Omental fat pad (tissue), 4 donors: ENCODE data around the gene PDE1C. TPM values are rescaled to one million over a fixed set of nuclear protein-coding genes. Genes with fewer than 3 reads are reported as not detected.
"Not testable (repeated sequence)": the region's sequence is repeated elsewhere in the genome, so short reads cannot be mapped to it uniquely, and the experiment has no call there.

Experiments
- ATAC-seq: fragments of 150-250 bp; one replicate; pipeline ENCODE4 v1.9.1; 2016; ENCODE audit warnings: mild to moderate bottlenecking, moderate library complexity; ENCODE audit not compliant: low FRiP score
- DNase-seq: peaks from one replicate; pipeline ENCODE4 v3.0.0-alpha.2; 2019; ENCODE audit warnings: low spot score
- total RNA-seq, 4 donors: library from RNA; depleted of rRNA; stranded (reverse); fragments of >200 nt; gene quantifications; one replicate each; pipeline ENCODE4 v1.1.0, GENCODE V29; 2016
- TF ChIP-seq, protein P1 (sequence below), 3 donors: fragments of 450-650 bp; IDR thresholded peaks; one replicate each; pipeline ENCODE4 v1.5.1; 2016 to 2017; ENCODE audit warnings: antibody characterized with exemption in 3 of 3, mild to moderate bottlenecking in 3 of 3, moderate library complexity in 2 of 3

Gene PDE1C
- total RNA-seq, 4 donors from 2014 or later = 2.6 to 20.6 (median 4.3) TPM

DNA sequence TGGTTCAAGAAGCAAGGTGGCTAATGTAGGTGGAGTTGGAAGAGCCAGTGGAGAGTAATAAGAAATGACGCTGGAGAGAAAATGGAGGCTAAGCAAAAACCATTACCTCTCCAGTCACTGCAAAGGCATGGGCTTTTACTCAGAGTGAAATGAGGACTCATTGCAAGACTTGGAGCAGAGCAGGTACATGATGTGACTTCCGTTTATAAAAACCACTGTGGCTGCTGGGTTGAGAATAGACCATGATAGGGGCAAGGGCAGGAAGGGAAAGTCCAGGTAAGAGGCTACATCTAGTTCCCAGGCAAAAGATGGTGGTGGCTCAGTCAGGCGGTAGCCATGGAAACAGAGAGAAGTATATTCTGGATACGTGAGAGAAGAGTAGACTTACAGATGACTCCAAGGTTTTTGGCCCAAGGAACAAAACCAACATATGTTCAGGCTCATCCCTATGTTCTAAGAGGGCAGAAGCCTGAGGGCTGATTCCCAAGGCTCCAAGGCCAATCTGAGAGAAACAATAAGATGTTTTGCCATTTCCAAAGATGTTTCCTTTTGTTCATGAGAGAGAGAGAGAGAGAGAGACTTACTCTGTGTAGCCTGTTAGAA lies 21.5 kb upstream of the PDE1C start:
- TF ChIP-seq, protein P1, sequence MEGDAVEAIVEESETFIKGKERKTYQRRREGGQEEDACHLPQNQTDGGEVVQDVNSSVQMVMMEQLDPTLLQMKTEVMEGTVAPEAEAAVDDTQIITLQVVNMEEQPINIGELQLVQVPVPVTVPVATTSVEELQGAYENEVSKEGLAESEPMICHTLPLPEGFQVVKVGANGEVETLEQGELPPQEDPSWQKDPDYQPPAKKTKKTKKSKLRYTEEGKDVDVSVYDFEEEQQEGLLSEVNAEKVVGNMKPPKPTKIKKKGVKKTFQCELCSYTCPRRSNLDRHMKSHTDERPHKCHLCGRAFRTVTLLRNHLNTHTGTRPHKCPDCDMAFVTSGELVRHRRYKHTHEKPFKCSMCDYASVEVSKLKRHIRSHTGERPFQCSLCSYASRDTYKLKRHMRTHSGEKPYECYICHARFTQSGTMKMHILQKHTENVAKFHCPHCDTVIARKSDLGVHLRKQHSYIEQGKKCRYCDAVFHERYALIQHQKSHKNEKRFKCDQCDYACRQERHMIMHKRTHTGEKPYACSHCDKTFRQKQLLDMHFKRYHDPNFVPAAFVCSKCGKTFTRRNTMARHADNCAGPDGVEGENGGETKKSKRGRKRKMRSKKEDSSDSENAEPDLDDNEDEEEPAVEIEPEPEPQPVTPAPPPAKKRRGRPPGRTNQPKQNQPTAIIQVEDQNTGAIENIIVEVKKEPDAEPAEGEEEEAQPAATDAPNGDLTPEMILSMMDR (IDR thresholded peaks at IDR 0.05) = no peak
- no peak for DNase-seq
- no peak for ATAC-seq

DNA sequence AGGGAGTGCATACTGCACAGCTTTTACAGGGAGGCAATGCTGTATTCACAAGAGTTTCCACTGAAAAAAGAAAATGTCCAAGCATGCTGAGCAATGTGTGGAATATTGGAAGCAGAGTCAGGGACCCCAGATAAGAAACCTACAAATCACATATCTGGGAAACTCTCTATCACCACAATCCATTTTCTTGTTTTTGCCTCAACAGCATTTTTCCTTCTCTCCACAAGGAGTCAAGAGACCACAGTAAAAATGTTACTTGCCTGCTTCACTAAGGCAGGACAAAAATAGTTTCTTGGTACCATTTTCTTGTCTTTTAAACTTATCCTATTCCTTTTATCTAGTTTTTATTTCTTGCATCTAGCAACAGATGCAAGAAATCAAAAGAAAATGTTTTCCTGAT lies 19.5 kb upstream of the PDE1C start:
- ATAC-seq (no peak), DNase-seq (no peak)
- TF ChIP-seq, protein P1 (IDR thresholded peaks at IDR 0.05) = no peak

DNA sequence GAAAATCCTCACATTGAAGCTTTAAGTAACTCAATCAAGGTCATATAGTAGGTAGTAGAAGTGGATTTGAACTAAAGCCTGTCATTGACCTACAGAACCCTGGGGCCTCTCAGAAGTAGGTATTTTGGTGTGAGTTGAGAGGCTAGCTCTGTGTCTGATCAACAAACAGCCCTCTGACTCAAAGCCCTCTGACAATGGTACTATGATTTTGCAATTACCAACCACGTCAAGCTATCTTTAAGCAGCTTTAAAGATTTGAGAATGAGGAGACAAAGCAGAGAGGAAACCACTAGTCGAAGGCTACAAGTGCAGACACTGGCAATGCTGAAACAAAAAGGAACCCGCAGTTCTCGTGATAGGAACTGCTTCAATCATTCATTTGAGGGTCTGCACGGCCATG lies 19.0 kb upstream of the PDE1C start:
- TF ChIP-seq, protein P1 (IDR thresholded peaks at IDR 0.05) = no peak
- ATAC-seq (no peak), DNase-seq (no peak)

DNA sequence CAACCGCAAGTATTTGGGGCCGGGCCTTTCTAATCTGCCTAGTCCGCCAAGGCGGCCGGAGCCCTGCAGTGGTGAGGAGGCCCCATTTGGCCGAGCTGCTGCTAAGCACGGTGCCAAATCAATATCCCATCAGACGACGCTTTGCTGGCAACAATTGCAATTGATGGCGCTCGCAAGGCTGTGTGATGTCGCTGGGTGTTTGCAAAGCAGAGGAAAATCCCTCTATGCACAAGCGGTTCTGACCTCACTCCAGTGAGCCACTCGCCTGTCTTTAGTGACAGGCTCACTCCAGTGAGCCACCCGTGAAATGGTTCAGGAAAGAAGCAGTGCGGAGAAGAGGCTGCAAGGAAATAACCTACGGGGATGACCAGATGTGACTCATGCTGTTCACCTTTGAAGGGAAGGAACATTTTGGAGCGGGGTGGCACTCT lies 18.3 kb upstream of the PDE1C start:
- TF ChIP-seq, protein P1 (IDR thresholded peaks at IDR 0.05) = no peak
- no peak for DNase-seq
- ATAC-seq = no peak

DNA sequence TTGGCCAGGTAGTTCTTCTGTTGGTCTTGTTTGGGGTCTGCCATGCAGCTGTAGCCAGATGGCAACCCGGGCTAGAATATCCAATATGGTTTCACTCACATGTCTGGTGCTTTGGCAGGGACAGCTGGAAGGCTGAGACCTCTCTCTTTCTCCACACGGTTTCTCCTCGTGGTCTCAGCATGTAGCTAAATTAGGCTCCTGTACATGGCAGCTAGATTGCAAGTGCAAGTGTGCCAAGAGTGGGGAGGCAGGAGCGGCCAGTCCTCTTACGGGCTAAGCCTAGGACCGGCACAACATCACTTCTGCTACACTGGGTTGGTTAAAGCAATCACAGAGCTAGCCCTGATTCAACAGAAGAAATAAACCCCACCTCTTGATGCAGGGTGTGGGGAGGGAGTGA lies 9.3 kb upstream of the PDE1C start:
- ATAC-seq (no peak), DNase-seq (no peak)
- TF ChIP-seq, protein P1 (IDR thresholded peaks at IDR 0.05) = no peak

DNA sequence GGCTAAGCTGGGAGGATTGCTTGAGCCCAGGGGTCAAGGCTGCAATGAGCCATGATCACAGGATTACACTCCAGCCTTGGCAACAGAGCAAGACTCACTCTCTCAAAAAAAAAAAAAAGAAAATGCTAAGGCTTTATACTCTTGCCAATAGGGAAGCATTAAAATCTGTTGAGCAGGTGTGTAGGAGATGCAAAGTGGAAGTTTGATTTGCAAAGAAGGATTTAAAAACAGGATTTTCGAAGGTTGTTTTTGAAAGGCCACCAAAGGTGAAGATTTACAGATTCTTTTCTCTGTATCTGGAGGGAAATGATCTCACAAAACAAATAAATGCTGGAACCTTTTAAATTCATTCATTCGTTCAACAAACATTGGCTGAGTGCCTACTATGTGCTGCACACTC lies 8.6 kb upstream of the PDE1C start:
- ATAC-seq (no peak), DNase-seq (no peak)
- TF ChIP-seq, protein P1 (IDR thresholded peaks at IDR 0.05) = no peak

DNA sequence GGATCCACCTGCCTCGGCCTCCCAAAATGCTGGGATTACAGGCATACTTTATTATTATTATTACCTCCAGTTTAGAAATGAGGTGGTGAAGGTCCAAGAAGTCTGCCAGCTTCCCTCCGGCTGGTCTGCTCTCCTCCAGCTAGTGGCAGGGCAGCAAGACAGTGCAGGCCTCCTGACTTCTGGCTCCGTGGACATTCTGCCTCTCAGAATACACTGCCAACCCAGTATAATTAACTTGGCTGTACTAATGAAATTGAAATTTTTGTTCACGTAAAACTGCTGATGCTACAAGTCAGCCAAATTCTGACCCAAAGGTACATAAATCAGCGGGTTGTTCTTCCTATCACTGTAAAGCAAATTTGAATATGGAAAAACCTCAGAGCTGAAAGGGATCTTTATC lies 7.6 kb upstream of the PDE1C start:
- ATAC-seq (no peak), DNase-seq (no peak)
- TF ChIP-seq, protein P1 (IDR thresholded peaks at IDR 0.05) = no peak

DNA sequence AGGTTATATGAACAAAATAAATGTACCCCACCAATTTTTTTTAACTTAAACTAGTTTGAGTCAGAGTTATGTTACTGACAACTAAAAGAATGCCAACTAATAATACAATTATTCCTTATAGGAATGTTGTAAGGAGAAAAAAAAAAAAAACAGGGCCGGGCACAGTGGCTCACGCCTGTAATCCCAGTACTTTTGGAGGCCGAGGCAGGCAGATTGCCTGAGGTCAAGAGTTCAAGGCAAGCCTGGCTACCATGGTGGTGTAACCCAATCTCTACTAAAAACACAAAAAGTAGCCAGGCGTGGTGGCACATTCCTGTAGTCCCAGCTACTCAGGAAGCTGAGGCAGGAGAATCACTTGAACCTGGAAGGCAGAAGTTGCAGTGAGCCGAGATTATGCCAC lies 6.6 kb upstream of the PDE1C start:
- not testable (repeated sequence) for DNase-seq, ATAC-seq
